C4-2B (cell line): ENCODE measurements around the gene PAQR6.

Source experiments
- CTCF ChIP-seq: fragments of 450-650 bp; conservative IDR thresholded peaks from 2 replicates; pipeline ENCODE4 v1.5.1; 2017; ENCODE audit warnings: mild to moderate bottlenecking
- ZFX ChIP-seq: fragments of 450-650 bp; IDR thresholded peaks from 2 replicates; pipeline ENCODE4 v1.6.1; 2017

- TF ChIP-seq CTCF (no peak), ZFX (no peak)
Measured at GRCh38 chr1:156276966-156277381, 29.1 kb upstream of the PAQR6 start.
